Panc1 (cell line): ENCODE results near the gene TTLL11.

Experiments
- POLR2AphosphoS5 ChIP-seq: IDR thresholded peaks from 2 replicates; pipeline ENCODE4 v1.6.1; 2012; ENCODE audit warnings: mild to moderate bottlenecking, low read depth, low read length, moderate library complexity
- TCF7L2 ChIP-seq: IDR thresholded peaks from 2 replicates; pipeline ENCODE4 v1.6.1; 2011; ENCODE audit warnings: mild to moderate bottlenecking, low read depth, low read length, inconsistent platforms
- TF ChIP-seq, protein P1 (sequence below): fragments of 450-650 bp; IDR thresholded peaks from 2 replicates; pipeline ENCODE4 v1.5.1; 2017; ENCODE audit warnings: mild to moderate bottlenecking

GRCh38 chr9:121881920-121882500, 211.1 kb downstream of the TTLL11 start:
- TF ChIP-seq, protein P1, sequence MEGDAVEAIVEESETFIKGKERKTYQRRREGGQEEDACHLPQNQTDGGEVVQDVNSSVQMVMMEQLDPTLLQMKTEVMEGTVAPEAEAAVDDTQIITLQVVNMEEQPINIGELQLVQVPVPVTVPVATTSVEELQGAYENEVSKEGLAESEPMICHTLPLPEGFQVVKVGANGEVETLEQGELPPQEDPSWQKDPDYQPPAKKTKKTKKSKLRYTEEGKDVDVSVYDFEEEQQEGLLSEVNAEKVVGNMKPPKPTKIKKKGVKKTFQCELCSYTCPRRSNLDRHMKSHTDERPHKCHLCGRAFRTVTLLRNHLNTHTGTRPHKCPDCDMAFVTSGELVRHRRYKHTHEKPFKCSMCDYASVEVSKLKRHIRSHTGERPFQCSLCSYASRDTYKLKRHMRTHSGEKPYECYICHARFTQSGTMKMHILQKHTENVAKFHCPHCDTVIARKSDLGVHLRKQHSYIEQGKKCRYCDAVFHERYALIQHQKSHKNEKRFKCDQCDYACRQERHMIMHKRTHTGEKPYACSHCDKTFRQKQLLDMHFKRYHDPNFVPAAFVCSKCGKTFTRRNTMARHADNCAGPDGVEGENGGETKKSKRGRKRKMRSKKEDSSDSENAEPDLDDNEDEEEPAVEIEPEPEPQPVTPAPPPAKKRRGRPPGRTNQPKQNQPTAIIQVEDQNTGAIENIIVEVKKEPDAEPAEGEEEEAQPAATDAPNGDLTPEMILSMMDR = no peak
- TF ChIP-seq POLR2AphosphoS5 (no peak), TCF7L2 (no peak)
